Loucy (cell line): ENCODE data around the gene PLA2G4E.

ENCODE experiments used
- H2AFZ ChIP-seq: fragments of 200-600 bp; sonication (generic); 2 replicates; pipeline ENCODE4 v1.6.0; 2016; ENCODE audit warnings: antibody characterized with exemption, mild to moderate bottlenecking, low read length, moderate library complexity
- H3F3A ChIP-seq: fragments of 200-600 bp; 2 replicates; pipeline ENCODE4 v1.6.0; 2016; ENCODE audit warnings: antibody characterized with exemption, low read depth, mild to moderate bottlenecking
- H3K27me3 ChIP-seq: fragments of 200-600 bp; sonication (generic); 2 replicates; pipeline ENCODE4 v1.6.1; 2014; ENCODE audit warnings: low read length, mild to moderate bottlenecking; ENCODE audit not compliant: insufficient read depth, poor library complexity, severe bottlenecking
- H3K36me3 ChIP-seq: fragments of 200-600 bp; sonication (generic); 2 replicates; pipeline ENCODE4 v1.6.1; 2016; ENCODE audit warnings: low read length; ENCODE audit not compliant: insufficient read depth
- H3K4me1 ChIP-seq: fragments of 200-600 bp; sonication (generic); 2 replicates; pipeline ENCODE4 v1.5.1; 2014; ENCODE audit warnings: low read length, mild to moderate bottlenecking; ENCODE audit not compliant: insufficient read depth, poor library complexity, severe bottlenecking
- H3K4me2 ChIP-seq: fragments of 200-600 bp; sonication (generic); 2 replicates; pipeline ENCODE4 v1.6.0; 2014; ENCODE audit warnings: antibody characterized with exemption, low read length, low read depth, mild to moderate bottlenecking; ENCODE audit not compliant: poor library complexity, severe bottlenecking
- H3K4me3 ChIP-seq: fragments of 200-600 bp; sonication (generic); 2 replicates; pipeline ENCODE4 v1.5.1; 2014; ENCODE audit warnings: low read length, mild to moderate bottlenecking, mixed read lengths; ENCODE audit not compliant: poor library complexity, severe bottlenecking
- H3K79me2 ChIP-seq: fragments of 200-600 bp; sonication (generic); 2 replicates; pipeline ENCODE4 v1.6.1; 2014; ENCODE audit warnings: low read length; ENCODE audit not compliant: insufficient read depth
- H3K9ac ChIP-seq: fragments of 200-600 bp; sonication (generic); 2 replicates; pipeline ENCODE4 v1.6.0; 2014; ENCODE audit warnings: mild to moderate bottlenecking, low read depth, low read length, moderate library complexity; ENCODE audit not compliant: poor library complexity, severe bottlenecking
- H3K9me2 ChIP-seq: fragments of 200-600 bp; sonication (generic); replicated peaks from 2 replicates; pipeline ENCODE4 v1.6.1; 2016; ENCODE audit warnings: low read depth, low read length, mixed read lengths
- H3K9me3 ChIP-seq: fragments of 200-600 bp; sonication (generic); 2 replicates; pipeline ENCODE4 v1.6.1; 2014; ENCODE audit warnings: mild to moderate bottlenecking, antibody characterized with exemption, low read length, low read depth; ENCODE audit not compliant: insufficient read depth
- H4K20me1 ChIP-seq: fragments of 200-600 bp; sonication (generic); 2 replicates; pipeline ENCODE4 v1.6.0; 2014; ENCODE audit warnings: antibody characterized with exemption, low read length, mild to moderate bottlenecking; ENCODE audit not compliant: insufficient read depth, poor library complexity, severe bottlenecking
- EZH2phosphoT487 ChIP-seq: fragments of 200-600 bp; IDR thresholded peaks from 2 replicates; pipeline ENCODE4 v1.6.1; 2018; ENCODE audit warnings: antibody characterized with exemption, mild to moderate bottlenecking, moderate library complexity, borderline replicate concordance
- TF ChIP-seq, protein P1 (sequence below): fragments of 200-600 bp; sonication (generic); conservative IDR thresholded peaks from 2 replicates; pipeline ENCODE4 v1.5.1; 2014; ENCODE audit warnings: mild to moderate bottlenecking, antibody characterized with exemption, low read length

PLA2G4E gene

DNA sequence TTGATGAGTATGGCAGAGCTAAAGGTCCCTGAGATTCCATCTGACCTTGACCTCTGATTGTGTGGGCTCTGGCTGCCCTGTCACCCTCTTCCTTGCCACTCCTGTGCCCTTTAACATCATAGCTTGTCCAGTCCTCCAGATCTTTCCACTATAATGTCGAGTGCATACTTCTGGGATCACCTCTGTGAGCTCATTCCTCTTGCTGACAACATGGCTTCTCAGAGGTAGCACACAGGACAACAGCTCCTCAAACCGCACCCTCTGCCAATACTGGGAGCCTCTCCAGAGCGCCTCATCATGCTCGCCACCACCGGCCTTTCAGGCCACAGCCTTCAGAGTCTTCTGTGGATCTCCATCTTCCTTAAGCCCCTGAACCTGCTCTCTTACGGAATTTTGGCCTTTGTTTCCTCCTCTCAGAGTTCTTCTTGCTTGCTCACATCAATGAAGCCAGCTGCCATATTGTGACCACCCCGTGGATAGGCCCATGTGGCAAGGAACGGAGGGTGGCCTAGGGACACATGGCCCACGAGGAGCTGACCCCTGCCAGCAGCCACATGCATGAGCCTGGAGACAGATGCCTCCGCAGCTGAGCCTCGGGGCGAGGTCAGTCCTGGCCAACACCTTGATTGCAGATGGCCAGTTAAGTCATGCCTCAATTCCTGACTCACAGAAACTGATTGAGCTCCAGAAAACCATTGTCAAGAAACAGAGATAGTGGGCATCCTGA lies 42.4 kb upstream of the PLA2G4E start:
- H3K36me3 ChIP-seq: no peaks in the 10 kb centered on the region
- no peaks in the 10 kb centered on the region for H3K9me3 ChIP-seq
- H3K4me2 ChIP-seq: no peak overlapping the region
- H3K79me2 ChIP-seq: no peaks in the 10 kb centered on the region
- no peak overlapping the region for H3K4me3 ChIP-seq
- H3K27me3 ChIP-seq: no peaks in the 10 kb centered on the region
- H4K20me1 ChIP-seq: no peaks in the 10 kb centered on the region
- H2AFZ ChIP-seq: no peak overlapping the region
- peaks cover 11% of the 10 kb centered on the region for H3K4me1 ChIP-seq
- no peak overlapping the region for H3K9ac ChIP-seq
- no peaks in the 10 kb centered on the region for H3F3A ChIP-seq
- TF ChIP-seq EZH2phosphoT487: no peak
- TF ChIP-seq, protein P1, sequence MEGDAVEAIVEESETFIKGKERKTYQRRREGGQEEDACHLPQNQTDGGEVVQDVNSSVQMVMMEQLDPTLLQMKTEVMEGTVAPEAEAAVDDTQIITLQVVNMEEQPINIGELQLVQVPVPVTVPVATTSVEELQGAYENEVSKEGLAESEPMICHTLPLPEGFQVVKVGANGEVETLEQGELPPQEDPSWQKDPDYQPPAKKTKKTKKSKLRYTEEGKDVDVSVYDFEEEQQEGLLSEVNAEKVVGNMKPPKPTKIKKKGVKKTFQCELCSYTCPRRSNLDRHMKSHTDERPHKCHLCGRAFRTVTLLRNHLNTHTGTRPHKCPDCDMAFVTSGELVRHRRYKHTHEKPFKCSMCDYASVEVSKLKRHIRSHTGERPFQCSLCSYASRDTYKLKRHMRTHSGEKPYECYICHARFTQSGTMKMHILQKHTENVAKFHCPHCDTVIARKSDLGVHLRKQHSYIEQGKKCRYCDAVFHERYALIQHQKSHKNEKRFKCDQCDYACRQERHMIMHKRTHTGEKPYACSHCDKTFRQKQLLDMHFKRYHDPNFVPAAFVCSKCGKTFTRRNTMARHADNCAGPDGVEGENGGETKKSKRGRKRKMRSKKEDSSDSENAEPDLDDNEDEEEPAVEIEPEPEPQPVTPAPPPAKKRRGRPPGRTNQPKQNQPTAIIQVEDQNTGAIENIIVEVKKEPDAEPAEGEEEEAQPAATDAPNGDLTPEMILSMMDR: no peak
- no peaks in the 10 kb centered on the region for H3K9me2 ChIP-seq

DNA sequence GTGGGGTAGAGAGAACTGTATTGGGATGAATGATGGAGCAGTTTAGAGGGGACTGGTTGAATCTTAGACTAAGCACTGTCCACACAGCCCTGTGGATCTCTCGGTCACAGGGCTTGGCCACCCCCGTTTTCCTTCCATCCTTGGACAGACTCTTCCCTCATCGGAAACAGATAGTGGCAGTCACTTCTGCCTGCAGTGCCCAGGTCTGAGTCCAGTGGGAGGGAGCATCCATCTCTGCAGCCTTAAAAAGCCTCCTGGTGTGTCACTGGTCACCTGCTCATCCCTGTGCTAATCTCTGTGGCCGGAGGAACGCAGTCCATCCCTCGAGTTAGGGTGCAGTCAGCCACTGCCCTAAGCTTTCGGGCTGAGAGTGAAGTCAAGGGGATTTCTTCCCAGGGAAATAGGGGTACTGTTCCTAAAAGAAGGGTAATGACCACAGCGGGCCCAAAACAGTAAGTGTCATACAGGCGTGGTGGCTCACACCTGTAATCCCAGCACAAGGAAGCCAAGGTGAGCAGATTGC lies 41.5 kb upstream of the PLA2G4E start:
- H3K79me2 ChIP-seq: no peaks in the 10 kb centered on the region
- TF ChIP-seq EZH2phosphoT487: no peak
- H3K27me3 ChIP-seq: no peaks in the 10 kb centered on the region
- no peaks in the 10 kb centered on the region for H4K20me1 ChIP-seq
- H3K4me1 ChIP-seq: peaks cover 11% of the 10 kb centered on the region
- H3K4me2 ChIP-seq: no peak overlapping the region
- no peak overlapping the region for H2AFZ ChIP-seq
- no peaks in the 10 kb centered on the region for H3K36me3 ChIP-seq
- no peaks in the 10 kb centered on the region for H3K9me3 ChIP-seq
- H3F3A ChIP-seq: no peaks in the 10 kb centered on the region
- H3K9ac ChIP-seq: no peak overlapping the region
- no peaks in the 10 kb centered on the region for H3K9me2 ChIP-seq
- H3K4me3 ChIP-seq: no peak overlapping the region

DNA sequence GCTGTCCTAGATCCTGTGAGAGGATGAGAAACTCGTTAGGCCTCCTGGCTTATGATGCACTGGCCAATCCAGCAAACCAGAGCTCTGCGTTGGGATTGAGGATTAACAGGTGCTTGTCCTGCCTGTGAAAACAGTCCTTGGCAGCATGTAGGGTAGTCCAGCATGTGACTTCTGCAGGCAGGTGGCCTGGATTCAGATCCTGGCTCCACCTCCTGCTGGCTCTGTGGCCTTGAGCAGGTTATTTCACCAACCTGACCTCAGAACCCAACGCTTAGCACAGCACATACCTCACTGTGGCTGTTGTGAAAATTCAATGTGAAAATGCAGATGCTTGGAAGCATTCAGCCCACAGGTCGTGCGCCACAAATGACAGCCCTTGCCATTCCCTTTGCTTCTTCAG lies 40.0 kb upstream of the PLA2G4E start:
- Histone ChIP-seq H3K9me2 (no peaks in the 10 kb centered on the region), H3K9me3 (no peaks in the 10 kb centered on the region), H3K4me3 (no peak overlapping the region), H3K4me2 (no peak overlapping the region), H3K79me2 (no peaks in the 10 kb centered on the region), H3K9ac (no peak overlapping the region), H3F3A (no peaks in the 10 kb centered on the region), H4K20me1 (no peaks in the 10 kb centered on the region), H3K27me3 (no peaks in the 10 kb centered on the region), H3K4me1 (peaks cover 17% of the 10 kb centered on the region), H2AFZ (no peak overlapping the region), H3K36me3 (no peaks in the 10 kb centered on the region)
- TF ChIP-seq EZH2phosphoT487: no peak
- TF ChIP-seq, protein P1: no peak

DNA sequence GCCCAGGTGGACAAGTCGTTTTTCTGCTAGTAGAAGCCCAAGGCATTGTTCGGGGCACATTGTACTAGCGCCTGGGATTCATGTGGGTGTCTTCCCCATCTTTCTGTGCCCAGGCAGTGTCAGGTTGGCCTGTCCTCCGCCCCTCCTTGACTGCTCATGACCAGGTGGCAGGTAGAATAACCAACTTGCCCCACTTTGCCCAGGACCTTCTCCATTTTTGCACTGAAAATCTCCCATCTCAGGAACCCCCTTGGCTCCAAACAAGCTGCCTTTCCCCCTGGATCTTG lies 39.6 kb upstream of the PLA2G4E start:
- H4K20me1 ChIP-seq: no peaks in the 10 kb centered on the region
- no peaks in the 10 kb centered on the region for H3K27me3 ChIP-seq

More for the DNA sequence above, 39.6 kb upstream of the PLA2G4E start:
- Histone ChIP-seq H3K4me1 (peaks cover 13% of the 10 kb centered on the region), H3K4me3 (no peak overlapping the region), H2AFZ (peak overlapping the region; percentile 14; the same call in 1 of the 2 replicates), H3K9me3 (no peaks in the 10 kb centered on the region), H3K36me3 (no peaks in the 10 kb centered on the region), H3F3A (no peaks in the 10 kb centered on the region), H3K79me2 (no peaks in the 10 kb centered on the region), H3K4me2 (no peak overlapping the region), H3K9me2 (no peaks in the 10 kb centered on the region), H3K9ac (no peak overlapping the region)
- TF ChIP-seq, protein P1: no peak
- TF ChIP-seq EZH2phosphoT487: no peak
